IPS-18c (cell line): ENCODE data around the gene LNX2.
A peak's percentile ranks its signal among the peaks of the same experiment; 100 is the strongest.

ENCODE experiments used
- H3K4me3 ChIP-seq: 2 replicates; pipeline ENCODE4 v1.7.0; 2013; ENCODE audit warnings: low read depth, mild to moderate bottlenecking, low read length, moderate library complexity; ENCODE audit not compliant: insufficient read depth
- H3K9me3 ChIP-seq: one replicate; pipeline ENCODE4 v1.6.1; 2013; ENCODE audit warnings: mild to moderate bottlenecking, low read length, moderate library complexity; ENCODE audit not compliant: control insufficient read depth, insufficient read depth

LNX2 gene

GRCh38 chr13:27622881-27623280 lies 2.6 kb upstream of the LNX2 start:
- peak overlapping the region; percentile 99; the same call in 1 of the 2 replicates for H3K4me3 ChIP-seq

GRCh38 chr13:27622102-27622820 lies 1.9 kb upstream of the LNX2 start:
- peak overlapping the region; percentile 99 for H3K4me3 ChIP-seq
- H3K9me3 ChIP-seq, result no peaks in the 10 kb centered on the region

More at GRCh38 chr13:27622881-27623280, 2.6 kb upstream of the LNX2 start:
- no peaks in the 10 kb centered on the region for H3K9me3 ChIP-seq

- Histone ChIP-seq H3K4me3 (peak within 1 kb of the TSS; percentile 99), H3K9me3 (no peaks in the 10 kb centered on the region)
Measured at GRCh38 chr13:27621366-27622101, 1.2 kb upstream of the LNX2 start, which contains the start of gene POLR1D. Gene POLR1D (plus strand): TSS chr13:27621892. CDS start chr13:27621984, 92 bp downstream.

GRCh38 chr13:27621116-27621365 lies 712 bp upstream of the LNX2 start:
- H3K9me3 ChIP-seq, result no peaks in the 10 kb centered on the region
- peak overlapping the region; percentile 99 for H3K4me3 ChIP-seq

- H3K4me3 ChIP-seq, result peak overlapping the region; percentile 99
- no peaks in the 10 kb centered on the region for H3K9me3 ChIP-seq
Measured at GRCh38 chr13:27619728-27620376, 477 bp downstream of the LNX2 start.

- no peaks in the 10 kb centered on the region for H3K9me3 ChIP-seq
- H3K4me3 ChIP-seq, result peak overlapping the region; percentile 99
Measured at GRCh38 chr13:27619093-27619727, 1.1 kb downstream of the LNX2 start.

- Histone ChIP-seq H3K4me3 (no peak overlapping the region), H3K9me3 (no peaks in the 10 kb centered on the region)
Measured at GRCh38 chr13:27617881-27618321, 2.4 kb downstream of the LNX2 start.

GRCh38 chr13:27613628-27614027 lies 6.7 kb downstream of the LNX2 start:
- H3K9me3 ChIP-seq, result no peaks in the 10 kb centered on the region
- no peak overlapping the region for H3K4me3 ChIP-seq

GRCh38 chr13:27607125-27607524 lies 13.2 kb downstream of the LNX2 start:
- Histone ChIP-seq H3K4me3 (no peak overlapping the region), H3K9me3 (no peaks in the 10 kb centered on the region)

GRCh38 chr13:27605610-27606200 lies 14.6 kb downstream of the LNX2 start:
- Histone ChIP-seq H3K9me3 (no peaks in the 10 kb centered on the region), H3K4me3 (no peak overlapping the region)

GRCh38 chr13:27605099-27605498 lies 15.2 kb downstream of the LNX2 start:
- H3K4me3 ChIP-seq, result no peak overlapping the region

GRCh38 chr13:27601803-27602202 lies 18.5 kb downstream of the LNX2 start:
- Histone ChIP-seq H3K4me3 (no peak overlapping the region), H3K9me3 (no peaks in the 10 kb centered on the region)

More at GRCh38 chr13:27605099-27605498, 15.2 kb downstream of the LNX2 start:
- H3K9me3 ChIP-seq, result no peaks in the 10 kb centered on the region

GRCh38 chr13:27601208-27601607 lies 19.1 kb downstream of the LNX2 start:
- H3K9me3 ChIP-seq, result no peaks in the 10 kb centered on the region
- no peak overlapping the region for H3K4me3 ChIP-seq

GRCh38 chr13:27600711-27601110 lies 19.6 kb downstream of the LNX2 start:
- H3K9me3 ChIP-seq, result no peaks in the 10 kb centered on the region
- H3K4me3 ChIP-seq, result no peak overlapping the region

- no peak overlapping the region for H3K4me3 ChIP-seq
Measured at GRCh38 chr13:27599845-27600553, 20.3 kb downstream of the LNX2 start.

GRCh38 chr13:27599096-27599495 lies 21.2 kb downstream of the LNX2 start:
- Histone ChIP-seq H3K4me3 (no peak overlapping the region), H3K9me3 (no peaks in the 10 kb centered on the region)

More at GRCh38 chr13:27599845-27600553, 20.3 kb downstream of the LNX2 start:
- no peaks in the 10 kb centered on the region for H3K9me3 ChIP-seq
